Aorta (tissue), 5 donors: ENCODE results near the gene NR2F1-AS1. TPM values are rescaled to one million over a fixed set of nuclear protein-coding genes. Genes with fewer than 3 reads are reported as not detected.
A peak's percentile ranks its signal among the peaks of the same experiment; 100 is the strongest.

ENCODE experiments used
- ATAC-seq: fragments of 200-7000 bp; cut with Tn5 transposase; one replicate; pipeline ENCODE4 v1.9.1; 2022; ENCODE audit warnings: moderate library complexity; ENCODE audit not compliant: low FRiP score
- DNase-seq, 2 donors: peaks; one replicate each; pipeline ENCODE4 v3.0.0-alpha.2; 2020
- H3K27ac ChIP-seq, 2 donors: one replicate each; pipeline ENCODE4 v1.5.1; 2013; ENCODE audit warnings: low read length in 2 of 2, mild to moderate bottlenecking in 2 of 2, moderate library complexity in 2 of 2, control low read depth in 1 of 2, inconsistent platforms in 1 of 2, low read depth in 1 of 2
- H3K27me3 ChIP-seq, 2 donors: one replicate each; pipeline ENCODE4 v1.6.1; 2013; ENCODE audit warnings: control low read depth in 1 of 2, low read length in 1 of 2, mild to moderate bottlenecking in 1 of 2, moderate library complexity in 1 of 2; ENCODE audit not compliant: insufficient read depth in 2 of 2, control insufficient read depth in 1 of 2
- H3K36me3 ChIP-seq, 2 donors: one replicate each; pipeline ENCODE4 v1.6.1; 2013; ENCODE audit warnings: control low read depth in 1 of 2, low read length in 1 of 2, mild to moderate bottlenecking in 1 of 2; ENCODE audit not compliant: insufficient read depth in 2 of 2, control insufficient read depth in 1 of 2
- H3K4me1 ChIP-seq, 2 donors: one replicate each; pipeline ENCODE4 v1.6.1; 2013; ENCODE audit warnings: low read length in 2 of 2, control low read depth in 1 of 2, mild to moderate bottlenecking in 1 of 2, moderate library complexity in 1 of 2; ENCODE audit not compliant: insufficient read depth in 2 of 2, control insufficient read depth in 1 of 2
- H3K4me3 ChIP-seq, 2 donors: one replicate each; pipeline ENCODE4 v1.5.1; 2013; ENCODE audit warnings: low read length in 2 of 2, control low read depth in 1 of 2, mild to moderate bottlenecking in 1 of 2
- H3K9me3 ChIP-seq: one replicate; pipeline ENCODE4 v1.6.1; 2013; ENCODE audit warnings: mild to moderate bottlenecking, low read length; ENCODE audit not compliant: control insufficient read depth
- WGBS, 2 donors: extraction: QIAGEN DNeasy Blood & Tissue Kit; methylation state at CpG; one replicate each; pipeline ENCODE4 v1.1.7; 2013; 5-methylcytosine and 5-hydroxymethylcytosine counted together
- intact Hi-C, 2 donors: fragments of 100-400 bp; cut with DNase I; formaldehyde crosslinking; loops; one replicate each; pipeline versions ENCODE4 v1.14.2 to v1.15.0; 2022
- polyA plus RNA-seq, 2 donors: library from polyadenylated mRNA; stranded (reverse); fragments of 200-250 nt; gene quantifications; one replicate each; pipeline ENCODE4 v1.2.3, GENCODE V29; 2013
- total RNA-seq, 2 donors: library from RNA; stranded (reverse); fragmentation: NEBNext Ultra II Directional; extraction: Animal tissue kit (Norgen Biotek cat#: 25700); gene quantifications; one replicate each; pipeline ENCODE4 v1.2.1, GENCODE V29; 2021
- donor health status: healthy with polysubstance abuse.
- donor health status: Bipolar disorder and iron deficiency.
- donor health status: DM: no; HTN: no; CAD: no.
- donor health status: DM: no; HTN: no; CAD: no.
- donor health status: DM: yes; HTN: yes; CAD: no.

Gene NR2F1-AS1
- total and polyA plus RNA-seq, 4 donors: 0.08 to 16.8 (median 5.2) TPM

GRCh38 chr5:93586736-93587596 is 5.9 kb upstream of the NR2F1-AS1 start:
- Histone ChIP-seq H3K4me3 (no peak overlapping the region), H3K27ac (no peak overlapping the region), H3K9me3 (no peaks in the 10 kb centered on the region), H3K27me3 (no peaks in the 10 kb centered on the region), H3K4me1 (no peaks in the 10 kb centered on the region), H3K36me3 (no peaks in the 10 kb centered on the region)
- 79 to 84% methylated on average over 11 of the region's 11 CpGs for whole genome bisulfite sequencing, 2 donors
- no peak for DNase-seq
- no peak for ATAC-seq
- intact Hi-C loops: no loop called here

- H3K4me1 ChIP-seq: no peaks in the 10 kb centered on the region
- intact Hi-C loops: no loop called here
- H3K36me3 ChIP-seq: no peaks in the 10 kb centered on the region
- no peaks in the 10 kb centered on the region for H3K9me3 ChIP-seq
- ATAC-seq: no peak
- no peak overlapping the region for H3K4me3 ChIP-seq
- 45 to 51% methylated on average over 13 of the region's 13 CpGs for WGBS, 2 donors
- DNase-seq: no peak
- H3K27me3 ChIP-seq: no peaks in the 10 kb centered on the region
- H3K27ac ChIP-seq: no peak overlapping the region
Observed at GRCh38 chr5:93585767-93586385, 4.9 kb upstream of the NR2F1-AS1 start.

- intact Hi-C loops: no loop called here
- Histone ChIP-seq H3K27ac (no peak overlapping the region), H3K4me1 (no peaks in the 10 kb centered on the region), H3K4me3 (peak overlapping the region; percentile 66 to 69), H3K36me3 (no peaks in the 10 kb centered on the region), H3K27me3 (no peaks in the 10 kb centered on the region), H3K9me3 (no peaks in the 10 kb centered on the region)
- no peak for ATAC-seq
- DNase-seq: no peak
- WGBS, 2 donors: 2% methylated on average over 57 to 70 of the region's 70 CpGs
Observed at GRCh38 chr5:93585041-93585766, 4.2 kb upstream of the NR2F1-AS1 start.

- Histone ChIP-seq H3K9me3 (no peaks in the 10 kb centered on the region), H3K4me3 (peak overlapping the region; percentile 66 to 69), H3K36me3 (no peaks in the 10 kb centered on the region), H3K4me1 (no peaks in the 10 kb centered on the region), H3K27ac (no peak overlapping the region), H3K27me3 (no peaks in the 10 kb centered on the region)
- 1 to 2% methylated on average over 11 to 46 of the region's 48 CpGs for WGBS, 2 donors
- DNase-seq (peak in 1 of 2 donors; percentile 77), ATAC-seq (no peak)
- intact Hi-C loops: loop anchor here (5.0 kb wide), 1 partner anchor 218 kb away; no protein-coding TSS in a partner anchor
Observed at GRCh38 chr5:93584596-93585040, 3.6 kb upstream of the NR2F1-AS1 start.

GRCh38 chr5:93583768-93584595 is 3.0 kb upstream of the NR2F1-AS1 start:
- Histone ChIP-seq H3K9me3 (no peaks in the 10 kb centered on the region), H3K36me3 (no peaks in the 10 kb centered on the region), H3K4me3 (peak overlapping the region; percentile 66 to 69), H3K27ac (no peak overlapping the region), H3K27me3 (no peaks in the 10 kb centered on the region), H3K4me1 (no peaks in the 10 kb centered on the region)
- ATAC-seq (no peak), DNase-seq (peak; percentile 58 to 83)
- intact Hi-C loops: loop anchor here (5.0 kb wide), 1 partner anchor 218 kb away; no protein-coding TSS in a partner anchor
- WGBS, 2 donors: 1% methylated on average over 86 to 110 of the region's 110 CpGs

GRCh38 chr5:93583439-93583767 is 2.4 kb upstream of the NR2F1-AS1 start:
- Histone ChIP-seq H3K4me3 (no peak overlapping the region), H3K36me3 (no peaks in the 10 kb centered on the region), H3K27me3 (no peaks in the 10 kb centered on the region), H3K9me3 (no peaks in the 10 kb centered on the region), H3K27ac (no peak overlapping the region), H3K4me1 (no peaks in the 10 kb centered on the region)
- ATAC-seq (no peak), DNase-seq (no peak)
- WGBS, 2 donors: 3% methylated on average over 4 of the region's 4 CpGs
- intact Hi-C loops: loop anchor here (5.0 kb wide), 1 partner anchor 219 kb away; no protein-coding TSS in a partner anchor

GRCh38 chr5:93582677-93583438 is 1.8 kb upstream of the NR2F1-AS1 start, which contains the start of gene NR2F1:
TSS of gene NR2F1 (plus strand) at chr5:93583222. CDS start at chr5:93585024, 1,802 bp downstream.
- H3K27me3 ChIP-seq: no peaks in the 10 kb centered on the region

More at GRCh38 chr5:93582677-93583438, 1.8 kb upstream of the NR2F1-AS1 start, which contains the start of gene NR2F1:
- ATAC-seq (peak; percentile 44), DNase-seq (peak in 1 of 2 donors; percentile 70)
- Histone ChIP-seq H3K27ac (no peak within 1 kb of the TSS), H3K36me3 (no peaks in the 10 kb centered on the region), H3K4me3 (peak within 1 kb of the TSS; percentile 66 to 69), H3K4me1 (no peaks in the 10 kb centered on the region), H3K9me3 (no peaks in the 10 kb centered on the region)
- 4 to 5% methylated on average over 20 to 21 of the region's 21 CpGs for WGBS, 2 donors
- intact Hi-C loops: loop anchor here (5.0 kb wide), 1 partner anchor 219 kb away; no protein-coding TSS in a partner anchor
